HT1080 (cell line): ENCODE results near the gene COG5. TPM values are rescaled to one million over a fixed set of nuclear protein-coding genes. Genes with fewer than 3 reads are reported as not detected.
"Not testable (repeated sequence)": the region's sequence is repeated elsewhere in the genome, so short reads cannot be mapped to it uniquely, and the experiment has no call there.

Experiments used
- DNase-seq: peaks from one replicate; pipeline ENCODE4 v3.0.0-alpha.2; 2015; ENCODE audit warnings: low read depth
- small RNA-seq: library from RNA; depleted of rRNA; stranded (forward); fragments of <200 nt; gene quantifications from one replicate; pipeline ENCODE3, GENCODE V24; 2014
- total RNA-seq: library from RNA; depleted of rRNA; stranded (reverse); fragments of >200 nt; shearing (Covaris generic); gene quantifications from 2 replicates; pipeline ENCODE4 v1.2.3, GENCODE V29; 2014; rRNA removed

COG5 gene
- total RNA-seq, 1 experiment from 2014 or later = 28.2 TPM

- DNase-seq = no peak
Measured at GRCh38 chr7:107162475-107162874, 401.2 kb downstream of the COG5 start.

DNA sequence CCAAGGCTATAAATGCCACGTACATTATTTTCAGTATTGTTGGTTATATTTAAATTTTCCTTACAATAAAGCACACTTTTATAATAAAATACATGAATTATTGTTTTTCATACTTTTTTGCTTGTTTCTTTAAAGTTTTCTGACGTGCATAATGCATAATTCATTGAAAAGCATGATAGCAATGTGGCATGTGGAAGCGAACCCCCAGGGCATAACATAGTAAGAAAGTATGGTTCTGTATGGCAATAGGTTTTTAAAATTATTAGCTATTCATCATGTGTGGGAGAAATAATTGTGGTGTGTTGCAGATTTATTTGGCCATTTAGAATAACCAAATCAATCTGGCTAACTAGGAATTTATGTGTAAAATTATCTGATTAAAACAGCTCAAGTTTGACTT lies 402.3 kb downstream of the COG5 start:
- no peak for DNase-seq

DNA sequence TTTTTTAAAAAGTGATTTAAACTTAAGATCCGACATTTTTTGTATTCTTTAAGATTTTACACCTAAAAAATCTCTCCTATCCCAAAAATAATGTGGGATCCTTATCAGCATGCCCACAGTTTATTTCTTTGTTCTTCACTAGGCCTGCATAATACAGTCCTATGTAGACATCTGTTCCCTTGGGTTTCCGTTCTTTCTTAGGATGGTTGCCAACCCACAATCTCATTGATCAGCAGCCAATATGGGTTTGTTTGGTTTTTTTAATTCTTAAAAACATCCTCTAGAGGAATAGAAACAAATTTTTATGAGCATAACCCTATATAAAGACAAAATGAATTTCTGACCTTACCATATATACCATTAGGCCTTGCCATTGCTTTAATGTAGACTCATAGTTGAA lies 403.3 kb downstream of the COG5 start:
- DNase-seq = no peak

GRCh38 chr7:107158028-107158427 lies 405.7 kb downstream of the COG5 start:
- no peak for DNase-seq

DNA sequence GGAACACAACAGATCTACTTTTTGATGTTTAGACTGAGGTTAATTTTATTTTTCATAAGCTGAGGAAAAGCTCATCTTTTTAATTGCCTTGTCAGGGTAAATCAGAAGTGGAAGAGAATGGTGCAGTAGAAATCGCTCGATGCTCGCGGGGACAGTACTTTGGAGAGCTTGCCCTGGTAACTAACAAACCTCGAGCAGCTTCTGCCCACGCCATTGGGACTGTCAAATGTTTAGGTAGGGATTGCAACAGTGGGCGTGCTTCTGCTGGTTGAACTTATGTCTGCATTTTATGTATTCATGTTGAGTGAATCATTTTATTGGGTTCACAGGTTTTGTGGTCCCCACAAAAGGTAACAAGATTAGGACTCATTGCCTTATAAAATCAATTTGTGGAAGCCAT lies 406.6 kb downstream of the COG5 start:
- no peak for DNase-seq

DNA sequence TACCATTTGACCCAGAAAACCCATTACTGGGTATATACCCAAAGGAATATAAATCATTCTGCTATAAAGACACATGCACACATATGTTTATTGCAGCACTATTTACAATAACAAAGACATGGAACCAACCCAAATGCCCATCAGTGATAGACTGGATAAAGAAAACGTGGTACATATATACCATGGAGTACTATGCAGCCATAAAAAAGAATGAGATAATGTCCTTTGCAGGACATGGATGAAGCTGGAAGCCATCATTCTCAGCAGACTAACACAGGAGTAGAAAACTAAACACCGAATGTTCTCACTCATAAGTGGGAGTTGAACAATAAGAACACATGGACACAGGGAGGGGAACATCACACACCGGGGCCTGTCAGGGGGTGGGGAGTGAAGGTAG lies 408.0 kb downstream of the COG5 start:
- DNase-seq = not testable (repeated sequence)

- no peak for DNase-seq
Measured at GRCh38 chr7:107154826-107155225, 408.9 kb downstream of the COG5 start.

GRCh38 chr7:107152011-107152410 lies 411.7 kb downstream of the COG5 start:
- peak; percentile 73 for DNase-seq

Small RNAs within 50 kb of the gene (small RNA-seq; reads per million reads assigned to genes)
- not detected for gene AC002381.1
- gene RF01233 = not detected

Other genes with a start within 250 kb of the COG5 start
- gene GPR22, start 93.9 kb downstream of the COG5 start, total RNA-seq = not detected in 2 replicates
- gene DUS4L, start 51 bp upstream of the COG5 start, total RNA-seq = 12.2 and 13.5 TPM in 2 replicates
- gene BCAP29, start 16.3 kb upstream of the COG5 start, total RNA-seq = 68.0 and 70.1 TPM in 2 replicates
- 4.3 TPM in 2 replicates for gene SLC26A4, start 96.9 kb upstream of the COG5 start, total RNA-seq
- 25.2 and 29.5 TPM in 2 replicates for gene CBLL1, start 180.2 kb upstream of the COG5 start, total RNA-seq
- not detected in 2 replicates for gene SLC26A3, start 239.3 kb upstream of the COG5 start, total RNA-seq